Measurements from ENCODE around the gene RDH16. TPM values are rescaled to one million over a fixed set of nuclear protein-coding genes. Genes with fewer than 3 reads are reported as not detected.

Gene RDH16
- total RNA-seq (1 to 10 TPM in 3 of 5 experiments, under 1 TPM in 2; 0.44 to 2.0 (median 1.2) TPM), polyA plus RNA-seq (under 1 TPM; 0.19 to 0.22 TPM), total RNA-seq (1.3 reads per million, percentile 2 among the genes with 10 or more reads in this experiment)

GRCh38 chr12:56957229-56958052, at the start of gene RDH16:
Gene RDH16, minus strand, starts transcription at chr12:56957608. Its CDS starts 146 bp downstream, at chr12:56957462.
- DNase-seq, result no peak
- ATAC-seq, result no peak
- ChIA-PET CTCF (no interaction called here), POLR2A (no interaction called here)
- Histone ChIP-seq H3K4me1 (ENCODE audit: control insufficient read depth in 2 of 2, insufficient read depth in 2 of 2, low read length in 2 of 2) (no peaks in the 10 kb centered on the region), H3K4me3 (ENCODE audit: low read length) (no peak within 1 kb of the TSS), H3K27ac (ENCODE audit: low read depth, low read length) (no peak within 1 kb of the TSS), H3K9me3 (ENCODE audit: control insufficient read depth in 2 of 3, low read length in 3 of 3) (no peaks in the 10 kb centered on the region), H3K27me3 (ENCODE audit: control insufficient read depth in 2 of 2, insufficient read depth in 2 of 2, low read length in 2 of 2) (no peaks in the 10 kb centered on the region), H3K36me3 (ENCODE audit: control insufficient read depth in 2 of 3, insufficient read depth in 3 of 3, low read length in 3 of 3) (no peaks in the 10 kb centered on the region)
- H3K4me1 Mint-ChIP-seq, result peaks cover 0 to 2% (median 0%) of the 10 kb centered on the region in 7 donors
- peaks cover 0 to 37% (median 6%) of the 10 kb centered on the region in 11 donors for H3K9me3 Mint-ChIP-seq
- peaks cover 0 to 17% (median 16%) of the 10 kb centered on the region in 5 donors for H3K36me3 Mint-ChIP-seq
- H3K27me3 Mint-ChIP-seq, result peaks cover 0 to 13% (median 3%) of the 10 kb centered on the region in 5 donors
- H3K4me3 Mint-ChIP-seq, result no peak within 1 kb of the TSS
- H3K27ac Mint-ChIP-seq, result no peak within 1 kb of the TSS
- intact Hi-C loops (cut with micrococcal nuclease), result no loop called here

- CTCF ChIA-PET, result interaction anchor here (0.6 to 11.4 kb wide), 11 partner anchors 10 to 105 kb away, joined by 3 to 241 read pairs (median 6); partner anchors contain the start of gene STAT6
- Histone ChIP-seq H3K27ac (ENCODE audit: low read depth, low read length) (peak overlapping the region; percentile 74), H3K9me3 (ENCODE audit: control insufficient read depth in 2 of 3, low read length in 3 of 3) (no peaks in the 10 kb centered on the region), H3K36me3 (ENCODE audit: control insufficient read depth in 2 of 3, insufficient read depth in 3 of 3, low read length in 3 of 3) (peaks cover 0 to 29% (median 0%) of the 10 kb centered on the region in 3 experiments), H3K27me3 (ENCODE audit: control insufficient read depth in 2 of 2, insufficient read depth in 2 of 2, low read length in 2 of 2) (no peaks in the 10 kb centered on the region), H3K4me1 (ENCODE audit: control insufficient read depth in 2 of 2, insufficient read depth in 2 of 2, low read length in 2 of 2) (peaks cover 17 to 47% of the 10 kb centered on the region in 2 donors), H3K4me3 (ENCODE audit: low read length) (peak overlapping the region; percentile 23)
- peak overlapping the region; percentile 92 to 95 (median 95) for H3K27ac Mint-ChIP-seq
- DNase-seq, result peak in 5 of 9 donors; percentile 23 to 50 (median 33)
- intact Hi-C loops (cut with micrococcal nuclease), result loop anchor here (2.0 to 5.0 kb wide), 6 partner anchors 120 to 890 kb away; partner anchors contain the start of genes LRP1 (in 1 of the 2), PTGES3 (in 1 of the 2), RPL41 (in 1 of the 2) and ZC3H10 (in 1 of the 2)
- H3K4me1 Mint-ChIP-seq, result peaks cover 39 to 80% (median 76%) of the 10 kb centered on the region in 7 donors
- POLR2A ChIA-PET, result interaction anchor here (0.6 to 5.7 kb wide), 6 partner anchors 11 to 316 kb away, joined by 3 to 39 read pairs (median 4); partner anchors contain the start of gene STAT6
- H3K36me3 Mint-ChIP-seq, result peaks cover 8 to 25% (median 17%) of the 10 kb centered on the region in 5 donors
- H3K9me3 Mint-ChIP-seq, result no peaks in the 10 kb centered on the region
- peak overlapping the region; percentile 82 to 93 (median 90) for H3K4me3 Mint-ChIP-seq
- ATAC-seq, result peak; percentile 3
- H3K27me3 Mint-ChIP-seq, result no peaks in the 10 kb centered on the region
Observed at GRCh38 chr12:57006809-57007475, 49.5 kb upstream of the RDH16 start.

- H3K27me3 ChIP-seq (ENCODE audit: control insufficient read depth in 2 of 2, insufficient read depth in 2 of 2, low read length in 2 of 2), result no peaks in the 10 kb centered on the region
- H3K4me1 Mint-ChIP-seq, result peaks cover 36 to 80% (median 76%) of the 10 kb centered on the region in 7 donors
- H3K27me3 Mint-ChIP-seq, result no peaks in the 10 kb centered on the region
- POLR2A ChIA-PET, result interaction anchor here (0.9 to 5.7 kb wide), 3 partner anchors 56 to 319 kb away, joined by 3 to 39 read pairs (median 35); partner anchors contain the start of gene STAT6
- peak within 1 kb of the TSS; percentile 63 for H3K4me3 ChIP-seq (ENCODE audit: low read length)
- intact Hi-C loops (cut with micrococcal nuclease), result loop anchor here (2.0 to 5.0 kb wide), 6 partner anchors 121 to 889 kb away; partner anchors contain the start of genes LRP1 (in 1 of the 2), PTGES3 (in 1 of the 2), RPL41 (in 1 of the 2) and ZC3H10 (in 1 of the 2)
- H3K9me3 ChIP-seq (ENCODE audit: control insufficient read depth in 2 of 3, low read length in 3 of 3), result no peaks in the 10 kb centered on the region
- DNase-seq (peak; percentile 51 to 84 (median 62)), ATAC-seq (peak; percentile 91)
- H3K36me3 ChIP-seq (ENCODE audit: control insufficient read depth in 2 of 3, insufficient read depth in 3 of 3, low read length in 3 of 3), result peaks cover 0 to 36% (median 0%) of the 10 kb centered on the region in 3 experiments
- CTCF ChIA-PET, result interaction anchor here (0.6 to 11.4 kb wide), 14 partner anchors 10 to 873 kb away, joined by 3 to 241 read pairs (median 5); partner anchors contain the start of gene STAT6
- peak within 1 kb of the TSS; percentile 90 to 94 (median 92) for H3K4me3 Mint-ChIP-seq
- peaks cover 20 to 46% of the 10 kb centered on the region in 2 donors for H3K4me1 ChIP-seq (ENCODE audit: control insufficient read depth in 2 of 2, insufficient read depth in 2 of 2, low read length in 2 of 2)
- no peaks in the 10 kb centered on the region for H3K9me3 Mint-ChIP-seq
- H3K27ac ChIP-seq (ENCODE audit: low read depth, low read length), result peak within 1 kb of the TSS; percentile 82
- H3K36me3 Mint-ChIP-seq, result peaks cover 8 to 32% (median 17%) of the 10 kb centered on the region in 5 donors
- H3K27ac Mint-ChIP-seq, result peak within 1 kb of the TSS; percentile 92 to 95 (median 95)
Observed at GRCh38 chr12:57005980-57006808, 48.8 kb upstream of the RDH16 start, which contains the start of gene ZBTB39. Gene ZBTB39, minus strand, starts transcription at chr12:57006546. Its CDS starts 1,629 bp downstream, at chr12:57004917.

GRCh38 chr12:57004651-57005050, 47.2 kb upstream of the RDH16 start:
- peaks cover 16 to 40% of the 10 kb centered on the region in 2 donors for H3K4me1 ChIP-seq (ENCODE audit: control insufficient read depth in 2 of 2, insufficient read depth in 2 of 2, low read length in 2 of 2)
- peak overlapping the region in 3 of 9 donors; percentile 55 to 94 (median 87) for H3K27ac Mint-ChIP-seq

GRCh38 chr12:57003395-57003794, 46.0 kb upstream of the RDH16 start:
- Histone ChIP-seq H3K36me3 (ENCODE audit: control insufficient read depth in 2 of 3, insufficient read depth in 3 of 3, low read length in 3 of 3) (peaks cover 0 to 45% (median 0%) of the 10 kb centered on the region in 3 experiments), H3K4me1 (ENCODE audit: control insufficient read depth in 2 of 2, insufficient read depth in 2 of 2, low read length in 2 of 2) (peaks cover 16 to 43% of the 10 kb centered on the region in 2 donors), H3K27ac (ENCODE audit: low read depth, low read length) (no peak overlapping the region), H3K9me3 (ENCODE audit: control insufficient read depth in 2 of 3, low read length in 3 of 3) (no peaks in the 10 kb centered on the region), H3K27me3 (ENCODE audit: control insufficient read depth in 2 of 2, insufficient read depth in 2 of 2, low read length in 2 of 2) (no peaks in the 10 kb centered on the region), H3K4me3 (ENCODE audit: low read length) (no peak overlapping the region)
- DNase-seq, result no peak
- H3K27me3 Mint-ChIP-seq, result no peaks in the 10 kb centered on the region
- peak overlapping the region in 1 of 10 donors; percentile 85 for H3K4me3 Mint-ChIP-seq
- peak overlapping the region in 2 of 9 donors; percentile 23 to 80 for H3K27ac Mint-ChIP-seq
- peaks cover 47 to 93% (median 84%) of the 10 kb centered on the region in 7 donors for H3K4me1 Mint-ChIP-seq
- H3K36me3 Mint-ChIP-seq, result peaks cover 9 to 38% (median 19%) of the 10 kb centered on the region in 5 donors
- ChIA-PET POLR2A (interaction anchor here (1.6 kb wide), 1 partner anchor 108 kb away, joined by 4 read pairs; the partner anchor contains the start of gene STAT6), CTCF (interaction anchor here (0.5 to 11.4 kb wide), 11 partner anchors 12 to 249 kb away, joined by 3 to 241 read pairs (median 5); partner anchors contain the start of gene TAC3)
- no peaks in the 10 kb centered on the region for H3K9me3 Mint-ChIP-seq
- intact Hi-C loops (cut with micrococcal nuclease), result no loop called here
- ATAC-seq, result no peak

More at GRCh38 chr12:57004651-57005050, 47.2 kb upstream of the RDH16 start:
- H3K4me3 Mint-ChIP-seq, result peak overlapping the region in 9 of 10 donors; percentile 47 to 94 (median 91)
- H3K27me3 Mint-ChIP-seq, result no peaks in the 10 kb centered on the region
- no peak for DNase-seq
- ChIA-PET CTCF (interaction anchor here (0.7 to 11.4 kb wide), 16 partner anchors 9 to 250 kb away, joined by 3 to 241 read pairs (median 5); partner anchors contain the start of genes STAT6 and TAC3), POLR2A (interaction anchor here (0.8 to 5.7 kb wide), 7 partner anchors 11 to 249 kb away, joined by 3 to 39 read pairs (median 3); partner anchors contain the start of genes NEMP1, STAT6 and TAC3)
- intact Hi-C loops (cut with micrococcal nuclease), result loop anchor here (5.0 kb wide), 5 partner anchors 123 to 887 kb away; partner anchors contain the start of genes LRP1 (in 1 of the 2), PTGES3 (in 1 of the 2), RPL41 (in 1 of the 2) and ZC3H10 (in 1 of the 2)
- H3K9me3 ChIP-seq (ENCODE audit: control insufficient read depth in 2 of 3, low read length in 3 of 3), result no peaks in the 10 kb centered on the region
- H3K4me3 ChIP-seq (ENCODE audit: low read length), result no peak overlapping the region
- peaks cover 41 to 87% (median 78%) of the 10 kb centered on the region in 7 donors for H3K4me1 Mint-ChIP-seq
- no peak for ATAC-seq
- H3K9me3 Mint-ChIP-seq, result no peaks in the 10 kb centered on the region
- H3K36me3 Mint-ChIP-seq, result peaks cover 8 to 37% (median 18%) of the 10 kb centered on the region in 5 donors
- H3K27ac ChIP-seq (ENCODE audit: low read depth, low read length), result no peak overlapping the region
- no peaks in the 10 kb centered on the region for H3K27me3 ChIP-seq (ENCODE audit: control insufficient read depth in 2 of 2, insufficient read depth in 2 of 2, low read length in 2 of 2)
- H3K36me3 ChIP-seq (ENCODE audit: control insufficient read depth in 2 of 3, insufficient read depth in 3 of 3, low read length in 3 of 3), result peaks cover 0 to 42% (median 0%) of the 10 kb centered on the region in 3 experiments
